Suppressor macrophage (primary cell): Measurements from ENCODE around the gene OR1J2.

ENCODE experiments used
- DNase-seq, 4 experiments: peaks; one replicate each; pipeline ENCODE4 v3.0.0-alpha.2; 2020 to 2022

OR1J2 gene

GRCh38 chr9:122552812-122553211, 42.2 kb downstream of the OR1J2 start, which contains the start of gene OR1N2:
Gene OR1N2 (plus strand): TSS chr9:122553112. CDS start chr9:122553212, 100 bp downstream.
- no peak for DNase-seq
